Neural crest cell (in vitro differentiated cells): ENCODE measurements around the gene MYBL2. TPM values are rescaled to one million over a fixed set of nuclear protein-coding genes. Genes with fewer than 3 reads are reported as not detected.

Experiments used
- DNase-seq: peaks from one replicate; pipeline ENCODE4 v3.0.0; 2021; ENCODE audit warnings: low read depth, mixed read lengths, low spot score
- H3K27ac Mint-ChIP-seq: one replicate; pipeline ENCODE4 v1.8.0; 2021; ENCODE audit warnings: mild to moderate bottlenecking, mixed read lengths; ENCODE audit not compliant: unreplicated experiment
- H3K27me3 Mint-ChIP-seq: 2 replicates; pipeline ENCODE4 v1.8.0; 2021; ENCODE audit warnings: low read depth, mild to moderate bottlenecking, mixed read lengths
- H3K36me3 Mint-ChIP-seq: 2 replicates; pipeline ENCODE4 v1.8.0; 2021; ENCODE audit warnings: low read depth, mild to moderate bottlenecking, mixed read lengths
- H3K4me1 Mint-ChIP-seq: 2 replicates; pipeline ENCODE4 v1.8.0; 2021; ENCODE audit warnings: mixed read lengths
- H3K4me3 Mint-ChIP-seq: one replicate; pipeline ENCODE4 v1.8.0; 2021; ENCODE audit warnings: mild to moderate bottlenecking, mixed read lengths
- H3K9me3 Mint-ChIP-seq: 2 replicates; pipeline ENCODE4 v1.8.0; 2021; ENCODE audit warnings: mixed read lengths
- CTCF ChIP-seq: fragments of 200-600 bp; sonication (generic); conservative IDR thresholded peaks from 2 replicates; pipeline ENCODE4 v1.5.0; 2021; ENCODE audit warnings: antibody characterized with exemption, mild to moderate bottlenecking
- total RNA-seq: library from RNA; stranded (reverse); gene quantifications from 2 replicates; pipeline ENCODE4 v1.2.1, GENCODE V29; 2021

Gene MYBL2
- total RNA-seq, 1 donor from 2014 or later: 124 TPM

GRCh38 chr20:43737925-43738324 is 71.0 kb downstream of the MYBL2 start:
- Mint-ChIP-seq H3K36me3 (no peaks in the 10 kb centered on the region), H3K9me3 (peaks cover 2% of the 10 kb centered on the region), H3K4me3 (no peak overlapping the region), H3K27ac (no peak overlapping the region), H3K27me3 (no peaks in the 10 kb centered on the region), H3K4me1 (peaks cover 14% of the 10 kb centered on the region)
- no peak for DNase-seq
- TF ChIP-seq CTCF: no peak

GRCh38 chr20:43739148-43739749 is 72.3 kb downstream of the MYBL2 start:
- Mint-ChIP-seq H3K27me3 (peaks cover 2% of the 10 kb centered on the region), H3K4me3 (no peak overlapping the region), H3K9me3 (peaks cover 2% of the 10 kb centered on the region), H3K27ac (no peak overlapping the region), H3K36me3 (no peaks in the 10 kb centered on the region), H3K4me1 (peaks cover 14% of the 10 kb centered on the region)
- no peak for TF ChIP-seq CTCF
- DNase-seq: no peak

GRCh38 chr20:43740642-43741041 is 73.7 kb downstream of the MYBL2 start:
- Mint-ChIP-seq H3K36me3 (no peaks in the 10 kb centered on the region), H3K27me3 (peaks cover 2% of the 10 kb centered on the region), H3K27ac (no peak overlapping the region), H3K9me3 (peaks cover 2% of the 10 kb centered on the region), H3K4me3 (no peak overlapping the region), H3K4me1 (peaks cover 14% of the 10 kb centered on the region)
- no peak for TF ChIP-seq CTCF
- no peak for DNase-seq

GRCh38 chr20:43744151-43744611 is 77.3 kb downstream of the MYBL2 start:
- H3K27ac Mint-ChIP-seq: no peak overlapping the region
- H3K27me3 Mint-ChIP-seq: peaks cover 4% of the 10 kb centered on the region
- DNase-seq: no peak
- H3K36me3 Mint-ChIP-seq: no peaks in the 10 kb centered on the region
- no peaks in the 10 kb centered on the region for H3K9me3 Mint-ChIP-seq
- TF ChIP-seq CTCF: no peak
- H3K4me3 Mint-ChIP-seq: no peak overlapping the region
- peaks cover 3% of the 10 kb centered on the region for H3K4me1 Mint-ChIP-seq

GRCh38 chr20:43744966-43745730 is 78.2 kb downstream of the MYBL2 start:
- no peaks in the 10 kb centered on the region for H3K9me3 Mint-ChIP-seq
- TF ChIP-seq CTCF: no peak
- no peak overlapping the region for H3K4me3 Mint-ChIP-seq
- H3K27me3 Mint-ChIP-seq: peaks cover 8% of the 10 kb centered on the region
- DNase-seq: no peak
- H3K36me3 Mint-ChIP-seq: no peaks in the 10 kb centered on the region
- no peaks in the 10 kb centered on the region for H3K4me1 Mint-ChIP-seq
- no peak overlapping the region for H3K27ac Mint-ChIP-seq
